HG02973 (cell line): ENCODE results near the gene GPR21.

Experiments used
- ATAC-seq: cut with Tn5 transposase; IDR thresholded peaks from one replicate; pipeline ENCODE4 v1.9.1; 2021; ENCODE audit warnings: moderate library complexity; ENCODE audit not compliant: unreplicated experiment

Gene GPR21

GRCh38 chr9:123033864-123034601, 566 bp downstream of the GPR21 start:
- no peak for ATAC-seq

GRCh38 chr9:123034881-123035510, 1.5 kb downstream of the GPR21 start:
- ATAC-seq: no peak

GRCh38 chr9:123035791-123036190, 2.3 kb downstream of the GPR21 start:
- no peak for ATAC-seq

- no peak for ATAC-seq
These were observed 3.6 kb downstream of the GPR21 start for GRCh38 chr9:123036893-123037545.

GRCh38 chr9:123039617-123040219, 6.3 kb downstream of the GPR21 start:
- ATAC-seq: no peak

GRCh38 chr9:123040801-123041200, 7.3 kb downstream of the GPR21 start:
- ATAC-seq: no peak

GRCh38 chr9:123041489-123041888, 8.0 kb downstream of the GPR21 start:
- ATAC-seq: no peak

- no peak for ATAC-seq
These were observed 9.8 kb downstream of the GPR21 start for GRCh38 chr9:123043081-123043939.

GRCh38 chr9:123044586-123044985, 11.1 kb downstream of the GPR21 start:
- ATAC-seq: no peak

GRCh38 chr9:123046406-123047195, 13.1 kb downstream of the GPR21 start:
- ATAC-seq: no peak

GRCh38 chr9:123048748-123049147, 15.3 kb downstream of the GPR21 start:
- no peak for ATAC-seq

- ATAC-seq: no peak
These were observed 16.2 kb downstream of the GPR21 start for GRCh38 chr9:123049589-123050222.

GRCh38 chr9:123053046-123053445, 19.6 kb downstream of the GPR21 start:
- no peak for ATAC-seq

- ATAC-seq: no peak
These were observed 20.2 kb downstream of the GPR21 start for GRCh38 chr9:123053711-123054110.

GRCh38 chr9:123058834-123059233, 25.4 kb downstream of the GPR21 start:
- ATAC-seq: no peak

GRCh38 chr9:123059472-123060220, 26.2 kb downstream of the GPR21 start:
- ATAC-seq: no peak

- no peak for ATAC-seq
These were observed 27.7 kb downstream of the GPR21 start for GRCh38 chr9:123061216-123061615.

GRCh38 chr9:123062351-123063176, 29.1 kb downstream of the GPR21 start:
- no peak for ATAC-seq
